NCI-H2081 treated with DMSO at 0.1 percent for 48 hours (cell line): ENCODE data around the gene RTF1.

ENCODE experiments used
- DNase-seq: peaks from one replicate; lab custom pipeline; 2025; lab: John Stamatoyannopoulos, UW

RTF1 gene

DNA sequence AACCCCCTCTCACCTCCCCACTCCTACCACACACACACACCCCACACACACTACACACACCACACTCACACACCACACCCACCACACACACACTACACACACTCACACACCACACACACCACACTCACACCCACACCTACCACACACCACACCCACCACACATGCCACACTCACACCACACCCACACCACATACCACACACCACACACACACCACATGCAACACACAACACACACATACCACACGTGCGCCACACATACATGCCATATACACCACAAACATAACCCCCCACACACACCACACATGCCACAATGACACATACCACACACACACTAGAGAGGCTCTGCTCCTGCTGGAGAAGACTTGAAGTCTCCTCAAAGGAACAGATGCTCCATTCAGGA lies 70.9 kb downstream of the RTF1 start:
- DNase-seq, result no peak

DNA sequence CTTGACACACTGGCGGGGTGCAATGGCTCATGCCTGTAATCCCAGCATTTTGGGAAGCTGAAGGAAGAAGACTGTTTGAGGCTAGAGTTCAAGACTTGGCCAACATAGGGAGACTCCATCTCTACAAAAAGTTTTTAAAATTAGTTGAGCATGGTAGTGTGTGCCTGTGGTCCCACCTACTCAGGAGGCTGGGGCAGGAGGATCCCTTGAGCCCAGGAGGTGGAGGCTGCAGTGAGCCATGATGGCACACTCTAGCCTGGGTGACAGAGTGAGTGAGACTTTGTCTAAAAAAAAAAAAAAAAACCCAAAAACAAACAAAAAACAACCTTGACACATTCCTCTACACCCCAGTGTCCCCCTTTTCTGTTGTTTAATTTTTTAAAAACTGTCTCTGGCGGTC lies 72.7 kb downstream of the RTF1 start:
- no peak for DNase-seq

DNA sequence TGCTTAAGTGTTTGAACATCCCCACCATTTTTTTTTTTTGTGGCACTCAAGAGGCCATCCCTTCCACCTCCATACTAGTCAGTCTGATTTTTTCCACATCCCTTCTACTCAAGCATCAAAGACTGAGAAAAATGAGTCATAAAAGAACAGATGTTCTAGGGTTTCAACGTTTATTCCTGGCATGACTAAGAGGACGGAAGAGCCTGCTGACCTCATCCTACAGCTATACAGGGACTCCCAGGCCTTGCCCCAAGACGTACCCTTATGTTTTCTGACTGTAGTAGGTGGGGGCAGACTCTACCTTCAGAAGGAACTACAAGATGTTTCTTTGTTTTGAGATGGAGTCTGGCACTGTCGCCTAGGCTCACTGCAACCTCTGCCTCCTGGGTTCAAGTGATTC lies 73.5 kb downstream of the RTF1 start:
- DNase-seq, result no peak

DNA sequence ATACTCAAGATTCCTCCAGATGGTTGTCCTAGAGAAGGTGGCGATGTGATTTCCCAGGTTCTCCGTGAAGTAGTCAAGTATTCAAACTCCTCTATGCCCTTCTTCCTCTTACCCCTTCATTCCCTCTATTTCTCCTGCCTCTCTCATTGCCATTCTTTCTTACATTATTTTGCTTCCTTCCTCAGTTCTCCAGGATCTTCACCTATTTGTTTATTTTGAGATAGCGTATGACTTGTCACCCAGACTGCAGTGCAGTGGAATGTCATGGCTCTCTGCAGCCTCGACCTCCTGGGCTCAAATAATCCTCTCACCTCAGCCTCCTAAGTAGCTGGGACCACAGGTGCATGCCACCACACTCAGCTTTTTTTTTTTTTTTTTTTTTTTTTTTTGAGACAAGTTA lies 75.0 kb downstream of the RTF1 start:
- DNase-seq, result no peak

DNA sequence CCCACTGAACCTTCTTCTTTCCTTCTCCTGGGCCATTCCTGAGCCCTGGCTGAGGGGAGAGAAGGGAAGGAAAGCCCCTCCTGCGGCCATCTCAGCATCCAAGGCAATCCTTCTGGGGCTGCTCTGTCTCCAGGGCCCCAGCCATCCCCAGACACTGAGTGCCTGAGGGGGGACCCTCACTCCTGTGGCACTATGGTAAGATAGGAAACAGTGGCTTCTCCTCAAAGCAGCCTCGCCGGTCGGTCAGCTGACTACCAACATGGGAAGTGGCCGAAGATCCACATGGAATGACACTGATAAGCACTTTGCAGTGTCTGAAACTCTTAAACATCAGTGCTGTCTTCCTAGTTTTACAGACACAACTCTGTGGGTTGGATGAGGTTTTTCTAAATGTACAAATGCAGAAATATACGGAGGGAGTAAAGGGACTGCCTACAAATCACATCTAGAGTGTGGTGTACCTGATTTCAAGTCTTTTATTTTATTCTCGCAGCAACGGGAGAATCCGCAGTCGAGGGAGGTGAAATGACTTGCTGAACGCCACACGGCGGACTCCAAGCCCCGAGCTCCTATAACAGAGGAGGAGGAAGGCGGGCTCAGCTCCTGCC lies 75.8 kb downstream of the RTF1 start:
- no peak for DNase-seq

- no peak for DNase-seq
Observed at GRCh38 chr15:41493205-41493901, 76.5 kb downstream of the RTF1 start, which contains the start of gene ITPKA. ITPKA (plus strand) TSS chr15:41493874; CDS start chr15:41493928, 54 bp downstream.

- DNase-seq, result no peak
Observed at GRCh38 chr15:41493902-41494189, 77.0 kb downstream of the RTF1 start.

DNA sequence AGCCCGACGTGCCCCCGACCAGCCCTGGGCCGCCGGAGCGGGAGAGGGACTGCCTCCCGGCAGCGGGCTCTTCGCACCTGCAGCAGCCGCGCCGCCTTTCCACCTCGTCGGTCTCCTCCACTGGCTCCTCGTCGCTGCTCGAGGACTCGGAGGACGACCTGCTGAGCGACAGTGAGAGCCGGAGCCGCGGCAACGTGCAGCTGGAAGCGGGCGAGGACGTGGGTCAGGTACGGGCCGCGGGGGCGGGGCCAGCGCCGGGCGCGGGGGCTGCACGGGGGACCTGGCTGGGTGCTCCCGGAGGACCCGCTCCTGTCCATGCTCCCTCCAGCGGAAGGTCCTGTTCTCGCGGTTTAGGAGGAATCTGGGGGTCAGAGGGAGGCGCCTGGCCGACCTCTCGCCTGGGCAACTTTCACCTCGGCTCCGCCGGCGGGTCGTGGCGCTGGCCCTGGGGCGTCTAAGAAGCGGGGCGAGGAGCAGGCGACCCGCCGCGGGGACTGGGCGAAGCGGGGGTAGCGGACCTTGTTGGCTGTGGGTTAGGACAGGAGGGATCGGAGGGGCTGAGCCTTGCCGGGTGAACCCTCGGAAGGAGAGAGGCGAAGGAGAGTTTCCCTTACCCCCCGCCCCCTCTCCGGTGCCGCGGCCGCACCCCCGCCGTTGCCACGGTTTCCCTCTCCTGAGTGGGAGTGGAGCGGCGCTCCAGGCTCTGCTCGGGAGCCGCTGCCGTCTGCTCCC lies 77.5 kb downstream of the RTF1 start:
- no peak for DNase-seq

DNA sequence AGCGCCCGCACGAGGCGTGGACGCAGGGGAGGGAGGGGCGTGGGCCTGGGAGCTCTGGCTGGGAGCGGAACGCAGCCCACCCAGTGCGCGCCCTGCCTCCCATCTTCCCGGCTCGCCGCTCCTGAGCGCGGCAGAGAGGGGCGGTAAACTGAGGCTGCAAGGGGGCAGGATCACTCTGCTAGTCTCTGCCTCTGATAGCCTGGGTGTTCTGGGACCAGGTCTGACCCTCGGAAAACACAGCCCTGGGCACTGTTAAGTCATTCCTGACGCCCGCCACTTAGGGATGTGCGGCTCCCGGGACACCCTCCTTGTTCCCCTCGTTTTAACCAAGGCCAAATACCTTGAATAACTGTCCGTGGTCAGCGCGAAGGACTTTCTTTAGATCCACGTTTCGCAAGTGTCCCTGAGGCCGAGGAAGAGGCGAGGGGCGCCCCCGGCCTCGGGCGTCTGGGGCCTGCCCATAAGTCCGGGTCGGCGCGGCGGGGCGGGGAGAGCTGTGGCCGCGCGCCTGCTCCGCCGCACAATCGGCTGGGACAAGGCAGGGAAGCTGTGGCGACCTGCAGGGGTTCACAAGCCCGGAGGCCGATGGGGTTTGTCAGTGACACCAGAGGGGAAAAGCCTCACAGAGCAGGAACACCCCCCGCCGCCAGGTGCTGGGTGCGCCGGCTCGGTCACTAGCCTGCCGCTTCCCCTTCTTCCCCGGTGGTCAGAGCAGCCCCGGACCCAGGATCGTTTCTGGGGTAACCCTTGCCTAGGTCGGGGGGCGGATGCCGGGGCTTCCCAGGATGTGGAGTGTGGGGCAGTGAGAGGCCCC lies 78.2 kb downstream of the RTF1 start:
- DNase-seq, result no peak

- no peak for DNase-seq
Observed at GRCh38 chr15:41495736-41496599, 79.1 kb downstream of the RTF1 start.

DNA sequence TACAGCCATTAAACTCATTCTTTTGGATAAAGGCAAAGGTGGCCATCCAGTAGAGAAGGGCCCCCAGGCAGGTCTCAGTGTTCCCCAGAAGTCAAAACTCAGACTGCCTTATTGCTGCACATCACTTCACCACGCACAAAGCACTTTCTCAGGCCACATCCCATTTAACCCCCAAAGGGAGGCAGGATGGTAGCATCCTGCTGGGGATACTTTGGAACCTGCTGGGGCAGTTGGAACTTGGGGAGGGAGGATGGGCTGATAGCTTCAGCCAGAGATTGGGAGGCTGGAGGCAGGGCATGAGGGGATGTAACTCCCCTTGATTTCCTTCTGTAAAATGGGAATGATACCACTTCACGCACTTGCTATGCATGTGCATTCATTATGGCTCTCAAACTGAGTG lies 81.8 kb downstream of the RTF1 start:
- DNase-seq, result no peak

DNA sequence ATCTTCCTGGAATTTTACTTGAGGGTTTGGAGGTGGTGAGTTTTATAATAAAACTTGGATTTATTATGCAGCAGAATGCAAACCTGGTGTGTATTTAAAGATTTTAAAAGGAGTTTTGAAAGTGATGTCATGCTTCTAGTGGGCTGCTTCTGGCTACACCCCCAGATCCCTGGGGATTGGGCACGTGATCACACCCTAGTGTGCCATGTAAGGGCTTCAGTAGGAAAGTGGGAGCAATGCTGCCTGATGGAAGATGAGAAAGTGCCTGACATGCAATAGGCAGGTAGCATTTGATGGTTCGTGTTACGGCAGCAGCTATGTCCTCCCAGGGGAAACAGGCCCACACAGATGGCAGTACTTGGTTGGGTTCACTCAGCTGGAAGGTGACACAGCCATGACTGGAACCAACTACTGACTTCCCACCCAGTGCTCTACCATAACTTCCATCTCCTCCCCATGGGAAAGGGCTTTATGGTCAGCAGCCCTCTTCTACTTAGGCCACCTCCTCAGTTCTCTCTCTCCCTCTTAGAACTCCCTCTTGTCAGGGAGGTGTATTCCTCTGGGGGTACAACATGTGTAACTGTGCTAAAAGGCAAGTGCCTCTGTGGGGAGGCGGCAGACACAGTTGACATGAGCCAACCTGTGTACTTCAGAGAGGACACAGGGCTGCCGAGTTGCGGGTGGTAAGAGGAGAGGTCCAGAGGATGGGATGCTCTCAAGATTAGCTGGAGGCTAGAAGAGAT lies 82.4 kb downstream of the RTF1 start:
- DNase-seq, result no peak

GRCh38 chr15:41501191-41501917 lies 84.5 kb downstream of the RTF1 start:
- no peak for DNase-seq

DNA sequence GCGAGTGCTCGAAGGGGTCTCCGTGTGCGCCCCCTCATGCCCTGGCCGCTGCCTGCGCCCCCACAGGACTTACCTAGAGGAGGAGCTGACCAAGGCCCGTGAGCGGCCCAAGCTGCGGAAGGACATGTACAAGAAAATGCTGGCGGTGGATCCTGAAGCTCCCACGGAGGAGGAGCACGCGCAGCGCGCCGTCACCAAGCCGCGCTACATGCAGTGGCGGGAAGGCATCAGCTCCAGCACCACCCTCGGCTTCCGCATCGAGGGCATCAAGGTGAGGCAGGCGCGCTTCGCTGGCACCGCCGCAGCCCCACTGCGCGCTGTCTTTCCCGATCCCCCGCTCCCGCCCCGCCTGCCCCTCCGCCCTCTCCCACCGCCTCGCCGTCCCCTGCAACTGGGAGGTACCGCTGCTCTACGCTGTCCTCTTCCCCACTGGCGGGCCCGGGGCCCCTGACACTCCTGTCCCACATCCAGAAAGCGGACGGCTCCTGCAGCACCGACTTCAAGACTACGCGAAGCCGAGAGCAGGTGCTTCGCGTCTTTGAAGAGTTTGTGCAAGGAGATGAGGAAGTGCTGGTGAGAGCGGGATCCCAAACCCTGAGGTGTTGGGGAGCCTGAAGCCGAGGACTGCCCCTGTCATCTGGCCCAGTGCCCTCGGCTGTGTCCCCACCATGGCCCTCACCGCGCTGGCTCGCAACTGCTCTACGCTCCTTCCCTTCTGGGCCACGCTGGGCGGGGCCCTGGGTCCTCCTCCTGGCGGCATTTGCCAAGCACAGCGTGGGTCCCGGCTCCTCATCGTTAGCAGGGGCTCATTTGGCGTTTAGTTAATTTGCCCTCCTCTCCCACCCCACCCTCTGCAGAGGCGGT lies 85.3 kb downstream of the RTF1 start:
- DNase-seq, result no peak

- no peak for DNase-seq
Observed at GRCh38 chr15:41502795-41503668, 86.1 kb downstream of the RTF1 start.

GRCh38 chr15:41503669-41504010 lies 86.7 kb downstream of the RTF1 start:
- DNase-seq, result no peak

DNA sequence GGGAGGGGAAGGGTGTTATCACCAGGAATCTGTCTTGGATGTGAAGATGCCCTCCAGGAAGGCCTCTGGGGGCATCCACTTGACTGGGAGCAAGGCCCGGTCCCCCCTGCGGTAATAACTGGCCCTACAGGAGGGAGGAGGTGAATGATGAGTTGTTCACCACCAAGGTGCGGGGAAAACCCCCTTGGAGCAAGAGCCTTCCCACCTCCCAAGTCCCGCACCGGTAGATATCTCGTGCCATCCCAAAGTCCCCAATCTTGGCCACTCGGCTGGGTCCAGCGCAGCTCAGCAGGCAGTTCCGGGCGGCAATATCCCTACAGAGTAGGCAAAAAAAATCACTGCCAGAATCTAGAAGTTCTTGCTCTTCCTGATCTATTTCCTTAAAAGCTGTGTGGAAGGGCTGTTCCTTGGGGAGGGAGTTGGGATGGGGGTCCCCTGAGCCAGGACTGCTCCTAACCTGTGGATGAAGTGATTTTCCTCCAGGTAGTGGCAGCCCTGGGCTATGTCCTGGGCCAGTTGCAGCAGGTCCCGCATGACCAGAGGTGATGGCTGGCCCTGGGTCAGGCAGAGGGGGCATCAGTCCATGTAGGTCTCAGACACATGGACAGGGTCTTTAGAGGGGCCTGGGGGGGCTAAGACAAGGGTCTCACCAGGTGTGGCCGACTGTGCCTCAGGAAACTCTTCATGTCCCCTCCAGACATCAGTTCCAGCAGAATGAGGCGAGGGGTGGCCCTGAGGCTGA lies 88.0 kb downstream of the RTF1 start:
- no peak for DNase-seq

DNA sequence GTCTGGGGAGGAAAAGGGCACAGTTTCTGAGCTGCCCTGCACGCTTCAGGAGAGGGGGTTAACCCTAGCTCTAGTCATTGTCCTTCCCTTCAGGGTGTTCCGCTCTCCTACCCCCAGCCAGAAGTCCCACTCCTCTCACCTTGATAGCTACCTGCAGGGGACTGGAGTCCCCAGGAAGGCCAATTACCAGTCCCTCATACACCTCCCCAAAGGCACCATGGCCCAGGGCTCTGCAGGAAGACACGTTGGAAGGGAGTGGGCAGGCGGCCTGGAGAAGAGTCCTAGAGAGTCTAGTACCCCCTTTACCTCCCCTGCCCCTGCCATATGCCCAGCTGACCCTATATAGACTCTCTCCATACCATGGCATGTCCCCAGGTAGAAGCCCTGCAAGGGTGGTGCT lies 88.9 kb downstream of the RTF1 start:
- no peak for DNase-seq
